Central memory CD8-positive, alpha-beta T cell (primary cell): ENCODE measurements around the gene CKM.

Experiments
- ATAC-seq: fragments of 150-1000 bp; cut with Tn5 transposase; replicated peaks from 2 replicates; pipeline ENCODE4 v1.10.0; 2022; ENCODE audit warnings: mild to moderate bottlenecking, moderate FRiP score, moderate number of reproducible peaks; ENCODE audit not compliant: poor library complexity, severe bottlenecking; ENCODE audit errors: extremely low read depth
- DNase-seq, 2 donors: peaks; one replicate each; pipeline ENCODE4 v3.0.0; 2021; ENCODE audit warnings: low spot score in 2 of 2
- H3K27ac Mint-ChIP-seq: one replicate; pipeline ENCODE4 v1.8.0; 2022; ENCODE audit warnings: low read depth, mild to moderate bottlenecking, moderate library complexity, mixed read lengths
- H3K27me3 Mint-ChIP-seq: one replicate; pipeline ENCODE4 v1.8.0; 2022; ENCODE audit warnings: mixed read lengths
- H3K36me3 Mint-ChIP-seq: one replicate; pipeline ENCODE4 v1.8.0; 2022; ENCODE audit warnings: mild to moderate bottlenecking, moderate library complexity, mixed read lengths; ENCODE audit not compliant: insufficient read depth
- H3K4me1 Mint-ChIP-seq: one replicate; pipeline ENCODE4 v1.8.0; 2022; ENCODE audit warnings: mixed read lengths
- H3K4me3 Mint-ChIP-seq: one replicate; pipeline ENCODE4 v1.8.0; 2022; ENCODE audit warnings: mild to moderate bottlenecking, moderate library complexity, mixed read lengths
- H3K9me3 Mint-ChIP-seq: one replicate; pipeline ENCODE4 v1.8.0; 2022; ENCODE audit warnings: mixed read lengths

CKM gene

GRCh38 chr19:45305421-45305820, 17.3 kb downstream of the CKM start:
- Mint-ChIP-seq H3K27me3 (no peaks in the 10 kb centered on the region), H3K9me3 (no peaks in the 10 kb centered on the region), H3K27ac (no peak overlapping the region), H3K36me3 (peaks cover 9% of the 10 kb centered on the region), H3K4me3 (no peak overlapping the region), H3K4me1 (no peaks in the 10 kb centered on the region)
- ATAC-seq (no peak), DNase-seq (no peak)

- Mint-ChIP-seq H3K36me3 (peaks cover 9% of the 10 kb centered on the region), H3K9me3 (no peaks in the 10 kb centered on the region), H3K4me1 (no peaks in the 10 kb centered on the region), H3K4me3 (no peak overlapping the region), H3K27me3 (no peaks in the 10 kb centered on the region), H3K27ac (no peak overlapping the region)
- ATAC-seq (no peak), DNase-seq (no peak)
Observed at GRCh38 chr19:45305007-45305406, 17.7 kb downstream of the CKM start.

- DNase-seq = no peak
- Mint-ChIP-seq H3K4me1 (no peaks in the 10 kb centered on the region), H3K36me3 (peaks cover 14% of the 10 kb centered on the region), H3K27ac (no peak overlapping the region), H3K9me3 (no peaks in the 10 kb centered on the region), H3K4me3 (no peak overlapping the region), H3K27me3 (no peaks in the 10 kb centered on the region)
- ATAC-seq = no peak
Observed at GRCh38 chr19:45304141-45304926, 18.3 kb downstream of the CKM start.

GRCh38 chr19:45303269-45304060, 19.2 kb downstream of the CKM start:
- Mint-ChIP-seq H3K36me3 (peaks cover 16% of the 10 kb centered on the region), H3K9me3 (no peaks in the 10 kb centered on the region), H3K4me1 (no peaks in the 10 kb centered on the region), H3K27ac (no peak overlapping the region), H3K4me3 (no peak overlapping the region), H3K27me3 (no peaks in the 10 kb centered on the region)
- DNase-seq (no peak), ATAC-seq (no peak)

- DNase-seq (no peak), ATAC-seq (no peak)
- H3K9me3 Mint-ChIP-seq = no peaks in the 10 kb centered on the region
- H3K27me3 Mint-ChIP-seq = no peaks in the 10 kb centered on the region
- H3K4me1 Mint-ChIP-seq = no peaks in the 10 kb centered on the region
- no peak overlapping the region for H3K4me3 Mint-ChIP-seq
- peaks cover 18% of the 10 kb centered on the region for H3K36me3 Mint-ChIP-seq
- no peak overlapping the region for H3K27ac Mint-ChIP-seq
Observed at GRCh38 chr19:45302416-45302815, 20.3 kb downstream of the CKM start.

- no peak for ATAC-seq
- Mint-ChIP-seq H3K27me3 (no peaks in the 10 kb centered on the region), H3K4me1 (no peaks in the 10 kb centered on the region), H3K4me3 (no peak overlapping the region), H3K9me3 (no peaks in the 10 kb centered on the region), H3K36me3 (peaks cover 25% of the 10 kb centered on the region), H3K27ac (no peak overlapping the region)
- no peak for DNase-seq
Observed at GRCh38 chr19:45299719-45300118, 23.0 kb downstream of the CKM start.

GRCh38 chr19:45298264-45298663, 24.4 kb downstream of the CKM start:
- no peaks in the 10 kb centered on the region for H3K27me3 Mint-ChIP-seq
- no peak overlapping the region for H3K4me3 Mint-ChIP-seq
- peaks cover 25% of the 10 kb centered on the region for H3K36me3 Mint-ChIP-seq
- ATAC-seq (no peak), DNase-seq (no peak)
- no peak overlapping the region for H3K27ac Mint-ChIP-seq
- H3K9me3 Mint-ChIP-seq = no peaks in the 10 kb centered on the region
- H3K4me1 Mint-ChIP-seq = no peaks in the 10 kb centered on the region

GRCh38 chr19:45297674-45298073, 25.0 kb downstream of the CKM start:
- no peak overlapping the region for H3K4me3 Mint-ChIP-seq
- no peaks in the 10 kb centered on the region for H3K9me3 Mint-ChIP-seq
- H3K27me3 Mint-ChIP-seq = no peaks in the 10 kb centered on the region
- no peak overlapping the region for H3K27ac Mint-ChIP-seq
- H3K4me1 Mint-ChIP-seq = no peaks in the 10 kb centered on the region
- peaks cover 23% of the 10 kb centered on the region for H3K36me3 Mint-ChIP-seq
- DNase-seq (no peak), ATAC-seq (no peak)

GRCh38 chr19:45296355-45296754, 26.3 kb downstream of the CKM start:
- Mint-ChIP-seq H3K36me3 (peaks cover 22% of the 10 kb centered on the region), H3K9me3 (no peaks in the 10 kb centered on the region), H3K4me3 (no peak overlapping the region), H3K4me1 (no peaks in the 10 kb centered on the region), H3K27me3 (no peaks in the 10 kb centered on the region), H3K27ac (no peak overlapping the region)
- DNase-seq (no peak), ATAC-seq (no peak)

GRCh38 chr19:45295873-45296272, 26.8 kb downstream of the CKM start:
- no peaks in the 10 kb centered on the region for H3K4me1 Mint-ChIP-seq
- ATAC-seq = no peak
- H3K9me3 Mint-ChIP-seq = no peaks in the 10 kb centered on the region
- H3K27me3 Mint-ChIP-seq = no peaks in the 10 kb centered on the region
- H3K4me3 Mint-ChIP-seq = no peak overlapping the region
- no peak for DNase-seq
- H3K36me3 Mint-ChIP-seq = peaks cover 22% of the 10 kb centered on the region
- H3K27ac Mint-ChIP-seq = no peak overlapping the region

- H3K9me3 Mint-ChIP-seq = no peaks in the 10 kb centered on the region
- no peak overlapping the region for H3K27ac Mint-ChIP-seq
- DNase-seq (no peak), ATAC-seq (no peak)
- no peaks in the 10 kb centered on the region for H3K4me1 Mint-ChIP-seq
- no peaks in the 10 kb centered on the region for H3K27me3 Mint-ChIP-seq
- no peak overlapping the region for H3K4me3 Mint-ChIP-seq
- H3K36me3 Mint-ChIP-seq = peaks cover 21% of the 10 kb centered on the region
Observed at GRCh38 chr19:45294291-45295029, 28.2 kb downstream of the CKM start.

GRCh38 chr19:45293682-45294081, 29.0 kb downstream of the CKM start:
- Mint-ChIP-seq H3K27me3 (no peaks in the 10 kb centered on the region), H3K4me3 (no peak overlapping the region), H3K36me3 (peaks cover 24% of the 10 kb centered on the region), H3K4me1 (no peaks in the 10 kb centered on the region), H3K27ac (no peak overlapping the region), H3K9me3 (no peaks in the 10 kb centered on the region)
- DNase-seq (no peak), ATAC-seq (no peak)
